ENCODE measurements around the gene RNASEH2B.

Gene RNASEH2B

GRCh38 chr13:50928659-50929462 is 19.3 kb downstream of the RNASEH2B start:
- no peak for DNase-seq
- H3K18ac ChIP-seq (ENCODE audit: low read depth in 1 of 2, low read length in 2 of 2) = no peak overlapping the region
- no peak overlapping the region for H2BK5ac ChIP-seq (ENCODE audit: low read depth, low read length, poor library complexity, severe bottlenecking)
- no peak overlapping the region for H4K91ac ChIP-seq (ENCODE audit: low read length)
- H3K4me2 ChIP-seq (ENCODE audit: low read length, poor library complexity, severe bottlenecking) = no peak overlapping the region
- peaks cover 0 to 24% of the 10 kb centered on the region in 2 experiments for H3K36me3 ChIP-seq (ENCODE audit: control insufficient read depth in 1 of 2, insufficient read depth in 2 of 2, low read depth in 1 of 2, low read length in 2 of 2)
- H3K4ac ChIP-seq (ENCODE audit: low read depth in 1 of 2, low read length in 2 of 2) = no peak overlapping the region
- H3K27ac ChIP-seq (ENCODE audit: low read length, poor library complexity, severe bottlenecking) = no peak overlapping the region
- H3K9ac ChIP-seq (ENCODE audit: low read length) = peak overlapping the region; percentile 33
- H3K14ac ChIP-seq (ENCODE audit: low read length in 2 of 2) = no peak overlapping the region
- no peak overlapping the region for H2BK15ac ChIP-seq (ENCODE audit: low read depth, poor library complexity, severe bottlenecking)
- no peak overlapping the region for H2AFZ ChIP-seq (ENCODE audit: low read depth, low read length)
- no peaks in the 10 kb centered on the region for H3K4me1 ChIP-seq (ENCODE audit: control insufficient read depth, insufficient read depth, low read depth, low read length)
- H3K27me3 ChIP-seq (ENCODE audit: control insufficient read depth in 1 of 2, insufficient read depth in 1 of 2, low read length in 2 of 2) = no peaks in the 10 kb centered on the region
- no peak overlapping the region for H2BK120ac ChIP-seq (ENCODE audit: low read depth, low read length)
- H3K79me1 ChIP-seq (replicated peaks; ENCODE audit: low read length, poor library complexity, severe bottlenecking) = peaks cover 11% of the 10 kb centered on the region
- H3K23ac ChIP-seq (ENCODE audit: low read length in 2 of 2) = no peak overlapping the region
- H3K4me3 ChIP-seq (ENCODE audit: insufficient read depth in 1 of 2, low read depth in 1 of 2, low read length in 2 of 2) = no peak overlapping the region
- H2BK12ac ChIP-seq (ENCODE audit: low read length in 2 of 2) = no peak overlapping the region
- H3K9me3 ChIP-seq (ENCODE audit: control insufficient read depth, low read length) = peaks cover 13% of the 10 kb centered on the region
- H4K8ac ChIP-seq (ENCODE audit: low read length) = no peak overlapping the region
- no peak overlapping the region for H2AK5ac ChIP-seq (ENCODE audit: low read length, severe bottlenecking)
- WGBS = 92% methylated on average over 3 of the region's 3 CpGs

DNA sequence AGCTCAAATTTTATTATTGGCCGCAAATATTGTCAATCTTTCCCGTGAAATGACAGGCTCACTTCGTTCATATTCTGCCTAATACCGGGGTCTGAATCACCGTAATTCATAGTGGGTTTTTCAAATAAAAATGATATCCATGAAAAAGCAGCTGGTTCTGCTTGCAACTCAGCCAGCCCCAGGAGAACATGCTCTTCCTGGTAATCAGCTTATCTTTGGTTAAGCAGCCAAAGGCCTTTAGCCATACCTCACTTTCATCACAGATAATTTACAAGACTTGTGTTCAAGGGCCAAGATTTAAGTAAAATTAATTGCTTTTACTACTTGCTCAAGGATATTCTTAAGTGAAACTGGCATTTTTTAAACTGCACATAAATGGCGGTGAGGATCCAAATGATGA is 22.5 kb downstream of the RNASEH2B start:
- H2BK15ac ChIP-seq (ENCODE audit: low read depth, poor library complexity, severe bottlenecking) = no peak overlapping the region
- H3K27ac ChIP-seq (ENCODE audit: low read length, poor library complexity, severe bottlenecking) = no peak overlapping the region
- no peak overlapping the region for H4K8ac ChIP-seq (ENCODE audit: low read length)
- no peaks in the 10 kb centered on the region for H3K9me3 ChIP-seq (ENCODE audit: control insufficient read depth, low read length)
- peaks cover 3 to 45% of the 10 kb centered on the region in 2 experiments for H3K36me3 ChIP-seq (ENCODE audit: control insufficient read depth in 1 of 2, insufficient read depth in 2 of 2, low read depth in 1 of 2, low read length in 2 of 2)
- no peak overlapping the region for H3K9ac ChIP-seq (ENCODE audit: low read length)
- H4K91ac ChIP-seq (ENCODE audit: low read length) = no peak overlapping the region
- no peak overlapping the region for H2BK5ac ChIP-seq (ENCODE audit: low read depth, low read length, poor library complexity, severe bottlenecking)
- H2BK12ac ChIP-seq (ENCODE audit: low read length in 2 of 2) = no peak overlapping the region
- H3K18ac ChIP-seq (ENCODE audit: low read depth in 1 of 2, low read length in 2 of 2) = no peak overlapping the region
- no peak overlapping the region for H2AFZ ChIP-seq (ENCODE audit: low read depth, low read length)
- H2BK120ac ChIP-seq (ENCODE audit: low read depth, low read length) = no peak overlapping the region
- no peak overlapping the region for H3K4me2 ChIP-seq (ENCODE audit: low read length, poor library complexity, severe bottlenecking)
- DNase-seq = no peak
- peaks cover 5% of the 10 kb centered on the region for H3K79me1 ChIP-seq (replicated peaks; ENCODE audit: low read length, poor library complexity, severe bottlenecking)
- 98% methylated on average over 6 of the region's 6 CpGs for WGBS
- H2AK5ac ChIP-seq (ENCODE audit: low read length, severe bottlenecking) = no peak overlapping the region
- H3K14ac ChIP-seq (ENCODE audit: low read length in 2 of 2) = no peak overlapping the region
- no peaks in the 10 kb centered on the region for H3K4me1 ChIP-seq (ENCODE audit: control insufficient read depth, insufficient read depth, low read depth, low read length)
- H3K4ac ChIP-seq (ENCODE audit: low read depth in 1 of 2, low read length in 2 of 2) = no peak overlapping the region
- H3K23ac ChIP-seq (ENCODE audit: low read length in 2 of 2) = no peak overlapping the region
- H3K27me3 ChIP-seq (ENCODE audit: control insufficient read depth in 1 of 2, insufficient read depth in 1 of 2, low read length in 2 of 2) = no peaks in the 10 kb centered on the region
- no peak overlapping the region for H3K4me3 ChIP-seq (ENCODE audit: insufficient read depth in 1 of 2, low read depth in 1 of 2, low read length in 2 of 2)

DNA sequence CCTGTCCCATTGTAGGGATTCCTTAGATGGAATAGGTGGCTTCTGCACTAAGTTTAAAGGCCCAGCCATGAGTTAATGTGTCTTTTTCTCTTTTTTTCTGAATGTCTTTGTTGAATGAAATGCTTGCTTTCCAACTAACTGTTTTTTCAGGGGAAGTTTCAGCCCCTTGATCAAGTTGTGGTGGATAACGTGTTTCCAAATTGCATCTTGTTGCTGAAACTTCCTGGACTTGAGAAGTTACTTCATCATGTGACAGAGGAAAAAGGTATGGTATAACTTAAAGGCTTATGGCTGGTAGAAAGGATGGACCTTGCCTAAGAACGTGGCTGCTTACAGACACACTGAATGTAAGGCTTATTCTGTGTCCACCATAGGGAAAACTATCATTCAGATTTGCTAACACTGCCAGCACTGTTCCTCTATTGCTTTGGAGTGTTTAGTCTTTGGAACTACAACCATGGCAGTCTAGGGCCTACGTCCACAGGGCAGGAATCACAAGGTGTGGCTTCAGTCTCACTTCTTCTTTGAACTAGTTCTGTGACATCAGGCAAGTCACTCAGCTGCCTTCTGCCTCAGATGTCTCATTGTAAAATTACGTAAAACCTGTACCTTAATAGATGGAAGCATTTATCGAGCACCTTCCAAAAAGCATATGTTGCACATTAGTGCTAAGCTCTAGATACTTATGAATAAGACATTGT is 25.3 kb downstream of the RNASEH2B start:
- 97% methylated on average over 5 of the region's 5 CpGs for WGBS

DNA sequence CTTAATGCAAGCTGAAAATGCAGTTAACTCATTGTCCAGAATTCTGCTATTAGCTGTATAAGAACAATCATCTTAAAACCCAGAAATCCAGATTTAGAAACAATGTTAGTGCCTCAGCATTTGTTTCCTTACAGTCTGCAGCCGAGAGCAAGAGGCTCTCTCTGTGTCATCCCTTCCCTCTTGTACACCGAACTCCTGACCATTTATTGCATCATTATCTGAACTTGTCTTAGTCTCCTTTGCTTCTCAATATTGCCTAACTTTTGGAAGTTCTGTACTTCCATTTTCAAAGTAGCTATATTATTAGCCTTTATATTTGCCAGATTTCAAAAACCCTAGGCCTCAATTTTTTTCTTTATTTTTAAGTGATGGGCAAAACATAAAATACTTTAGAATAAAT is 27.1 kb downstream of the RNASEH2B start:
- Histone ChIP-seq H2BK15ac (ENCODE audit: low read depth, poor library complexity, severe bottlenecking) (no peak overlapping the region), H2BK12ac (ENCODE audit: low read length in 2 of 2) (no peak overlapping the region), H2BK5ac (ENCODE audit: low read depth, low read length, poor library complexity, severe bottlenecking) (no peak overlapping the region), H3K14ac (ENCODE audit: low read length in 2 of 2) (no peak overlapping the region), H3K36me3 (ENCODE audit: control insufficient read depth in 1 of 2, insufficient read depth in 2 of 2, low read depth in 1 of 2, low read length in 2 of 2) (peaks cover 3 to 60% of the 10 kb centered on the region in 2 experiments), H3K79me1 (replicated peaks; ENCODE audit: low read length, poor library complexity, severe bottlenecking) (peaks cover 1% of the 10 kb centered on the region), H3K9ac (ENCODE audit: low read length) (peak overlapping the region; percentile 7), H3K23ac (ENCODE audit: low read length in 2 of 2) (no peak overlapping the region), H4K8ac (ENCODE audit: low read length) (no peak overlapping the region), H3K18ac (ENCODE audit: low read depth in 1 of 2, low read length in 2 of 2) (no peak overlapping the region), H2BK120ac (ENCODE audit: low read depth, low read length) (no peak overlapping the region), H3K4me3 (ENCODE audit: insufficient read depth in 1 of 2, low read depth in 1 of 2, low read length in 2 of 2) (no peak overlapping the region), H3K4me2 (ENCODE audit: low read length, poor library complexity, severe bottlenecking) (no peak overlapping the region), H3K27ac (ENCODE audit: low read length, poor library complexity, severe bottlenecking) (no peak overlapping the region), H2AK5ac (ENCODE audit: low read length, severe bottlenecking) (no peak overlapping the region), H3K4me1 (ENCODE audit: control insufficient read depth, insufficient read depth, low read depth, low read length) (no peaks in the 10 kb centered on the region), H3K4ac (ENCODE audit: low read depth in 1 of 2, low read length in 2 of 2) (no peak overlapping the region), H4K91ac (ENCODE audit: low read length) (no peak overlapping the region), H3K27me3 (ENCODE audit: control insufficient read depth in 1 of 2, insufficient read depth in 1 of 2, low read length in 2 of 2) (no peaks in the 10 kb centered on the region), H2AFZ (ENCODE audit: low read depth, low read length) (no peak overlapping the region), H3K9me3 (ENCODE audit: control insufficient read depth, low read length) (no peaks in the 10 kb centered on the region)
- 88% methylated on average over 2 of the region's 2 CpGs for WGBS
- DNase-seq = peak; percentile 52

More for the DNA sequence above, 25.3 kb downstream of the RNASEH2B start:
- no peak for DNase-seq
- peaks cover 3 to 60% of the 10 kb centered on the region in 2 experiments for H3K36me3 ChIP-seq (ENCODE audit: control insufficient read depth in 1 of 2, insufficient read depth in 2 of 2, low read depth in 1 of 2, low read length in 2 of 2)
- H4K91ac ChIP-seq (ENCODE audit: low read length) = no peak overlapping the region
- no peak overlapping the region for H2BK15ac ChIP-seq (ENCODE audit: low read depth, poor library complexity, severe bottlenecking)
- no peak overlapping the region for H3K27ac ChIP-seq (ENCODE audit: low read length, poor library complexity, severe bottlenecking)
- H2AK5ac ChIP-seq (ENCODE audit: low read length, severe bottlenecking) = no peak overlapping the region
- H2BK12ac ChIP-seq (ENCODE audit: low read length in 2 of 2) = no peak overlapping the region
- H2AFZ ChIP-seq (ENCODE audit: low read depth, low read length) = no peak overlapping the region
- H2BK5ac ChIP-seq (ENCODE audit: low read depth, low read length, poor library complexity, severe bottlenecking) = no peak overlapping the region
- no peaks in the 10 kb centered on the region for H3K9me3 ChIP-seq (ENCODE audit: control insufficient read depth, low read length)
- H3K79me1 ChIP-seq (replicated peaks; ENCODE audit: low read length, poor library complexity, severe bottlenecking) = peaks cover 2% of the 10 kb centered on the region
- H3K23ac ChIP-seq (ENCODE audit: low read length in 2 of 2) = no peak overlapping the region
- no peaks in the 10 kb centered on the region for H3K4me1 ChIP-seq (ENCODE audit: control insufficient read depth, insufficient read depth, low read depth, low read length)
- no peak overlapping the region for H3K18ac ChIP-seq (ENCODE audit: low read depth in 1 of 2, low read length in 2 of 2)
- H3K4me3 ChIP-seq (ENCODE audit: insufficient read depth in 1 of 2, low read depth in 1 of 2, low read length in 2 of 2) = no peak overlapping the region
- H3K4me2 ChIP-seq (ENCODE audit: low read length, poor library complexity, severe bottlenecking) = no peak overlapping the region
- H3K27me3 ChIP-seq (ENCODE audit: control insufficient read depth in 1 of 2, insufficient read depth in 1 of 2, low read length in 2 of 2) = no peaks in the 10 kb centered on the region
- no peak overlapping the region for H2BK120ac ChIP-seq (ENCODE audit: low read depth, low read length)
- no peak overlapping the region for H3K4ac ChIP-seq (ENCODE audit: low read depth in 1 of 2, low read length in 2 of 2)
- no peak overlapping the region for H3K14ac ChIP-seq (ENCODE audit: low read length in 2 of 2)
- no peak overlapping the region for H3K9ac ChIP-seq (ENCODE audit: low read length)
- no peak overlapping the region for H4K8ac ChIP-seq (ENCODE audit: low read length)

All from mesenchymal stem cell (in vitro differentiated cells and primary cell).